SK-N-DZ (cell line): ENCODE data around the gene MAPRE3.

ENCODE experiments used
- DNase-seq: peaks from one replicate; pipeline ENCODE4 v3.0.0-alpha.2; 2015; ENCODE audit warnings: low spot score

Gene MAPRE3

GRCh38 chr2:27013738-27014137, 43.3 kb downstream of the MAPRE3 start:
- DNase-seq, result no peak

- no peak for DNase-seq
Measured at GRCh38 chr2:27014771-27015433, 44.5 kb downstream of the MAPRE3 start.

GRCh38 chr2:27016801-27017325, 46.4 kb downstream of the MAPRE3 start:
- DNase-seq, result peak; percentile 57

GRCh38 chr2:27018142-27018541, 47.7 kb downstream of the MAPRE3 start:
- no peak for DNase-seq

GRCh38 chr2:27019459-27019858, 49.0 kb downstream of the MAPRE3 start:
- no peak for DNase-seq

- DNase-seq, result no peak
Measured at GRCh38 chr2:27019931-27020855, 49.8 kb downstream of the MAPRE3 start.

GRCh38 chr2:27021253-27022049, 51.0 kb downstream of the MAPRE3 start:
- no peak for DNase-seq

- DNase-seq, result no peak
Measured at GRCh38 chr2:27023740-27024139, 53.3 kb downstream of the MAPRE3 start.

GRCh38 chr2:27024188-27024587, 53.8 kb downstream of the MAPRE3 start:
- no peak for DNase-seq

GRCh38 chr2:27024812-27025211, 54.4 kb downstream of the MAPRE3 start:
- DNase-seq, result no peak

GRCh38 chr2:27025281-27025800, 54.9 kb downstream of the MAPRE3 start:
- DNase-seq, result no peak

- DNase-seq, result no peak
Measured at GRCh38 chr2:27025861-27026851, 55.7 kb downstream of the MAPRE3 start.

- no peak for DNase-seq
Measured at GRCh38 chr2:27027211-27027651, 56.8 kb downstream of the MAPRE3 start.

GRCh38 chr2:27029051-27029450, 58.6 kb downstream of the MAPRE3 start:
- DNase-seq, result no peak

GRCh38 chr2:27032495-27033252, 62.2 kb downstream of the MAPRE3 start, which contains the start of gene TMEM214:
Gene TMEM214, plus strand, starts transcription at chr2:27032965. Its CDS starts 51 bp downstream, at chr2:27033016.
- peak; percentile 82 for DNase-seq

- peak; percentile 12 for DNase-seq
Measured at GRCh38 chr2:27033253-27033852, 62.9 kb downstream of the MAPRE3 start.

GRCh38 chr2:27038012-27038411, 67.6 kb downstream of the MAPRE3 start:
- DNase-seq, result no peak

- DNase-seq, result no peak
Measured at GRCh38 chr2:27038631-27039339, 68.3 kb downstream of the MAPRE3 start.
